Ascending aorta (tissue), 2 donors: ENCODE results near the gene KLHDC4. TPM values are rescaled to one million over a fixed set of nuclear protein-coding genes. Genes with fewer than 3 reads are reported as not detected.

ENCODE experiments used
- DNase-seq, 2 donors: peaks; one replicate each; pipeline ENCODE4 v3.0.0-alpha.2; 2019; ENCODE audit warnings: low spot score in 2 of 2
- H3K27ac ChIP-seq, 2 donors: fragments of 200-600 bp; sonication (generic); one replicate each; pipeline ENCODE4 v1.5.1; 2016 to 2017; ENCODE audit warnings: mild to moderate bottlenecking in 1 of 2
- H3K27me3 ChIP-seq: fragments of 200-600 bp; sonication (generic); one replicate; pipeline ENCODE4 v1.5.1; 2017
- H3K36me3 ChIP-seq, 2 donors: fragments of 200-600 bp; sonication (generic); one replicate each; pipeline ENCODE4 v1.5.1; 2016
- H3K4me1 ChIP-seq, 2 donors: fragments of 200-600 bp; sonication (generic); one replicate each; pipeline ENCODE4 v1.5.1; 2016 to 2017; ENCODE audit warnings: mild to moderate bottlenecking in 1 of 2
- H3K4me3 ChIP-seq, 2 donors: fragments of 200-600 bp; sonication (generic); one replicate each; pipeline ENCODE4 v1.5.1; 2016 to 2017; ENCODE audit warnings: mild to moderate bottlenecking in 1 of 2
- H3K9me3 ChIP-seq, 2 donors: fragments of 200-600 bp; sonication (generic); one replicate each; pipeline ENCODE4 v1.5.1; 2016
- intact Hi-C: fragments of 100-400 bp; cut with DNase I; formaldehyde crosslinking; loops from one replicate; pipeline ENCODE4 v1.15.1; 2023
- total RNA-seq: library from RNA; depleted of rRNA; stranded (reverse); fragments of >200 nt; gene quantifications from one replicate; pipeline ENCODE4 v1.1.0, GENCODE V29; 2016
- TF ChIP-seq, protein P1 (sequence below), 3 experiments: fragments of 200-600 bp in 2 of 3; fragments of 450-650 bp in 1 of 3; sonication (generic) in 2 of 3; IDR thresholded peaks; one replicate each; pipeline ENCODE4 v1.5.1; 2016 to 2019; ENCODE audit warnings: antibody characterized with exemption in 3 of 3, mild to moderate bottlenecking in 1 of 3, moderate library complexity in 1 of 3

The KLHDC4 gene
- total RNA-seq, 1 donor from 2014 or later: 38.4 TPM

DNA sequence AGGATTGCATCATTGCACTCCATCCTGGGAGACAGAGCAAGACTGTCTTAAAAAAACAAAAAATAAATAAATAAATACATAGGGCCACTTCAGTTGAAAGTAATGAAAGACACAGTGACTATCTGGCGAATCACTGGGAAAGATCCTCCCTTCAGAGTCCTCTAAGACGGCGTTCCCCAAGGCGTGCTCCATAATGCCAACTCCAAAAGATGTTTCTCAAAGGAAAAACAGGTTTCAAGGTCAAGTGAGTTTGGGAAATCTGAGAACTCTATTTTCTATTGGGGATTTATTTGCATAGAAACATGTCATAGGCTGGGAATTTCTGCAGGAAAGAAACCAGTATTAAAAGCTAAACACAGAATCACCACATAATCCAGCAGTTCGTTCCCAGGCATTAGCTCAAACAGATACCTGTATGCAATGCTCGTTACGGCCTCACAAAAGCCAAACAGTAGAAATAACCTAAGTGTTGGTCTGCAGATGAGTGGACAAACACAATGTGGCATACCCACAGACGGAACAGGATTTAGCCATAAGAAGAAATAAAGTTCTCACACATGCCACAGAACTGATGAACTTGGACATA is 7.9 kb downstream of the KLHDC4 start:
- no peak overlapping the region for H3K27ac ChIP-seq
- H3K9me3 ChIP-seq: no peaks in the 10 kb centered on the region
- peaks cover 50 to 75% of the 10 kb centered on the region in 2 donors for H3K36me3 ChIP-seq
- DNase-seq: no peak
- intact Hi-C loops: no loop called here
- TF ChIP-seq, protein P1, sequence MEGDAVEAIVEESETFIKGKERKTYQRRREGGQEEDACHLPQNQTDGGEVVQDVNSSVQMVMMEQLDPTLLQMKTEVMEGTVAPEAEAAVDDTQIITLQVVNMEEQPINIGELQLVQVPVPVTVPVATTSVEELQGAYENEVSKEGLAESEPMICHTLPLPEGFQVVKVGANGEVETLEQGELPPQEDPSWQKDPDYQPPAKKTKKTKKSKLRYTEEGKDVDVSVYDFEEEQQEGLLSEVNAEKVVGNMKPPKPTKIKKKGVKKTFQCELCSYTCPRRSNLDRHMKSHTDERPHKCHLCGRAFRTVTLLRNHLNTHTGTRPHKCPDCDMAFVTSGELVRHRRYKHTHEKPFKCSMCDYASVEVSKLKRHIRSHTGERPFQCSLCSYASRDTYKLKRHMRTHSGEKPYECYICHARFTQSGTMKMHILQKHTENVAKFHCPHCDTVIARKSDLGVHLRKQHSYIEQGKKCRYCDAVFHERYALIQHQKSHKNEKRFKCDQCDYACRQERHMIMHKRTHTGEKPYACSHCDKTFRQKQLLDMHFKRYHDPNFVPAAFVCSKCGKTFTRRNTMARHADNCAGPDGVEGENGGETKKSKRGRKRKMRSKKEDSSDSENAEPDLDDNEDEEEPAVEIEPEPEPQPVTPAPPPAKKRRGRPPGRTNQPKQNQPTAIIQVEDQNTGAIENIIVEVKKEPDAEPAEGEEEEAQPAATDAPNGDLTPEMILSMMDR (IDR thresholded peaks at IDR 0.05): no peak
- no peak overlapping the region for H3K4me3 ChIP-seq
- H3K4me1 ChIP-seq: no peaks in the 10 kb centered on the region
- no peaks in the 10 kb centered on the region for H3K27me3 ChIP-seq

DNA sequence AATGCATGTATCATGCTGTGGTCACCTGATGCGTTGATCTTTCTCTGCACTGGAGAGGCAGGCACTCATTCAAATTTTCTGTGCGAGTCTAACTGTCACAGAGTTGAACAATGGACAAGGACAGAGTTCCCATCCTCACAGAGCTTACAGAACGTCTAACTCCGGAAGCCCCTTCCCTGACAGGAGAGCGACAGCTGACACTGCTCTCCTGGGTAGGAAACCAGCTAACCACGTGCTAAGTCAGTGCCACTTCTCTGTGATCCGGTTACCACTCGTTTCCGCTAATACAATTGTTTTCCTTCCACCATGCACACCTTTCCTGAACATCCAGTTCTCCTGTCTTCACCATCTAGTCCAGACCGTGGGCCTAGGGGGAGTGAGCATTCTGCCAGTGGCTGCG is 11.3 kb downstream of the KLHDC4 start:
- H3K27me3 ChIP-seq: no peaks in the 10 kb centered on the region
- no peak overlapping the region for H3K27ac ChIP-seq
- H3K36me3 ChIP-seq: peaks cover 58 to 85% of the 10 kb centered on the region in 2 donors
- intact Hi-C loops: no loop called here
- TF ChIP-seq, protein P1 (IDR thresholded peaks at IDR 0.05): no peak
- H3K9me3 ChIP-seq: no peaks in the 10 kb centered on the region
- no peaks in the 10 kb centered on the region for H3K4me1 ChIP-seq
- no peak overlapping the region for H3K4me3 ChIP-seq
- DNase-seq: no peak

DNA sequence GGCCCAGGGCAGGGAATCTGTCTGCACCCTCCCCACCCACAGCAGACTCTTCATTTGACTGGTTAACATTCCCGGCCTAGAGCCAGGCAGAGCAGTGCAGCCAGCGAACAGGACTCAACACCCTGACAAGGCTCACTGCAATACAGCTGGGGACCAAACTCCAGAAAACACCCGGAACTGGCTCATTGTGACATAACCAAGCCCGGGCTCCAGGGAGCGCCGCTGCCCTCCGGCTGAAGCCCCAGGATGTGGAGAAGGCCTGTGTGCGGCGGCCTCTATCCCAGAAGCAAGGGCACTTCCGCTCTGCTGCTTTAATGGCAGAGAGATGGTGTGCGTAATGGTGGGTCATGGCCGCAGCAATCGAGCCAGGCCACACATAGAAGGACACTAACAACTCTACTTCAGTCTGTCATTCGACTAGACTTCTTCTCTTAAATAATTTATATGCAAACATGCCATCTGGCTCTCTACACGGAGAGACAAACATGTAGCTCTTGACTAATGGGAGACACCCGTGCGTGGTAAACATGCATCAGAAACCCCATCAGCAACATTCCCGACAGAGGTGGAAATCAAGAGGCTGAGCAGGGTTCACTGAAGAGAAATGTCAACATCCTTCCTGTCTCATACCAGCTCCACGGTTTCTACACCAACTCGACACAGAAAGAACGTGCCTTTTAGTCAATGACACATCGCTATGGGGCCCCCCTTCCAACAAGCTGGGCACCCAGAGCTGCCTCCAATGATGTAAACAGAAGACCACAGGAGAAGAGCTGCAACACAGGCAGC is 18.0 kb downstream of the KLHDC4 start:
- Histone ChIP-seq H3K36me3 (peaks cover 45 to 73% of the 10 kb centered on the region in 2 donors), H3K9me3 (no peaks in the 10 kb centered on the region), H3K4me3 (no peak overlapping the region), H3K4me1 (no peaks in the 10 kb centered on the region), H3K27ac (no peak overlapping the region), H3K27me3 (no peaks in the 10 kb centered on the region)
- TF ChIP-seq, protein P1 (IDR thresholded peaks at IDR 0.05): no peak
- no peak for DNase-seq
- intact Hi-C loops: no loop called here

DNA sequence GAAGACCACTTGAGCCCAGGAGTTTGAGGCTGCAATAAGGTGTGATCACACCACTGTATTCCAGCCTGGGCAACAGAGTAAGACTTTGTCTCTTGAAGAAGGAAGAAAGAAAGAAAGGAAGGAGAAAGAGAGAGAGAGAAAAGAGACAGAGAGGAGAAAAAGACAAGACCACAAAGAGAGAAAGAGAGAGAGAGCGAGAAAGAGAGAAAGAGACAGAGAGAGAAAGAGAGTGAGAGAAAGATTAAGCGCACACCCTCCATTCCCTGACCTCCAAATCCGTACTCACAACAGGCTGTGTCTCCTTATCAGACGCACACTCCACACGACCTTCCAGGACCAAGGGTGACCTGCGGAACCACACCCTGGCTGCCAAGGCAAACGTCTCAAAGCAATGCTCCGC is 19.6 kb downstream of the KLHDC4 start:
- H3K27ac ChIP-seq: no peak overlapping the region
- TF ChIP-seq, protein P1 (IDR thresholded peaks at IDR 0.05): no peak
- no peak for DNase-seq

DNA sequence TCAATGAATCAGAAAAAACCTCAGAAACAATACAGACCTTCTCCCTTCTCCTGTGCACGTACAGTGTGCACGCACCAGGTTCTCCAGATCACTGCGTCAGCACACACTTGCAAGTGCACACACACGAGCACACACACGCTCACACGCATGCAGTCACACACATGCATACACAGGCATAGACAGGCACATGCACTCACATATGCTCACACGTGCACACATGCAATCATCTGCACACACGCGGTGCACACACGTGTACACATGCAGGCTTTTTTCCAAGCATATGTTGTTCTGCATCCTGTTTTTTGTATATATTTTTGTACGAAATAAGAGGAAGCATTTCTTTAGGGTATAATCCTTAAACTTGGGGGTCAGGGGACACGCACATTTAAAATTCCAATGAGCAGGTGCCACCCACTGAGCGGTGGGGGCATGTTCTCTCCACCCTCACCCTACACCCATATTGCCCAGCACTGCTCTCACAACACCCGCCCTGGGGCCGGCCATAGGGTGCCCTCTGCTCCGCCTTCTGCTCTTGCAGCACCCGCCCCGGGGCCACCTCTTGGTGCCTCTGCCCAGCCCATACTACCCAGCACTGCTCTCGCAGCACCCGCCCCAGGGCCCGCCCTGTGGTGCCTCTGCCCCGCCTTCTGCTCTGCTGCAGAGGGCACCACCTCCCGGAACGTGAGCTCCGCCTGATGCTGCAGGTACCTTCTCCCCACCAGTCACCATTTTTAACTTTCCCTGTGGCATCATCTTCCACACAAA is 20.9 kb downstream of the KLHDC4 start:
- intact Hi-C loops: no loop called here
- Histone ChIP-seq H3K9me3 (no peaks in the 10 kb centered on the region), H3K36me3 (peaks cover 35 to 55% of the 10 kb centered on the region in 2 donors), H3K27ac (no peak overlapping the region), H3K4me3 (no peak overlapping the region), H3K27me3 (no peaks in the 10 kb centered on the region), H3K4me1 (peaks cover 0 to 3% of the 10 kb centered on the region in 2 donors)
- no peak for DNase-seq
- TF ChIP-seq, protein P1 (IDR thresholded peaks at IDR 0.05): no peak

More for the DNA sequence above, 19.6 kb downstream of the KLHDC4 start:
- H3K9me3 ChIP-seq: no peaks in the 10 kb centered on the region
- H3K4me1 ChIP-seq: no peaks in the 10 kb centered on the region
- H3K27me3 ChIP-seq: no peaks in the 10 kb centered on the region
- no peak overlapping the region for H3K4me3 ChIP-seq
- intact Hi-C loops: no loop called here
- peaks cover 43 to 64% of the 10 kb centered on the region in 2 donors for H3K36me3 ChIP-seq
